ENCODE results near the gene FOXK2. TPM values are rescaled to one million over a fixed set of nuclear protein-coding genes. Genes with fewer than 3 reads are reported as not detected.

The FOXK2 gene
- total RNA-seq, 1 experiment from 2014 or later: 104 TPM

DNA sequence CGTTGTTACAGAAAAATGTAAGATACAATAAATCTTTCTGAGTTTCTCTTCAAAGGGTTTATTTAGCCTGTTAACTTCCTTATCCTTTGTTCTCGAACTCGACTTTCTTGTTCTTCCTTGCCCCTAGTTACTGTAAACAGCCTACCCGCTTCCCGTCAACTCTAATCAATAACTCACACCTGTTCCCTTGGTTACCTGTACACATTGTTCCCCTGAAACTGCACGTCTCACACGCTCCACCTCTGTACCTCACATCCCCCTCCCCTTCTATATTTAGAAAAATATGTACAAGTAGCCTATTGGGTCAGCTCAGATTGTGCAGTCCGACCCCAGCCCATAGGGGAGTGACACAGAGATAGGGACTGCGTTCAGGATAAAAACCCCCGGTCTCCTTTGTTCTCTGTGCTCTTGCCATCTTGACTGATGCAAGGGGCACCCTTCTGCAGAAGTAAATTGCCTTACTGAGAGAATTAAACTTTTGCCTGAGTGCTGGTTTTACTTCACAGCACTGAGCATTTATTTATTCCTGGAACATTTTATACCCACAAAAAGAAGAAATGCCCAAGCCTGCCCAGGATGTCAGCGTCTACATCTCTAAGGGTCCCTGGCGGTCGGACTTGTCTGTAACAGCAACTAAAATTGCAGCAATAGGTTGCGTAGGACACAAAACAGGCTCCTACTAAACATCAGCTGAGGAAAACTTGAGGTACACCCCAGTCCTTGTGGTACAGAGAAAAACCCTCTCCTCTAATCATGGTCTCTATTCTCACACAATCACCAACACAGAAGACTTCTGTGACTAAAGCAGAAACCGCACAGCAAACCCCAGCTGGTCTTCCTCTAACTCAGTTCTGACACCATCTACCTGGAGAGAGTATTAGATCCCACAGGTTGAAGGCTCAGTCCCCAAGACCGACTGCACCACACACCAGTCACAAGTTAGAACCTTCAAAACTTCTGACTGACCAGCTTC, 117.4 kb downstream of the FOXK2 start:
- Mint-ChIP-seq H3K4me3 (ENCODE audit: unreplicated experiment) (no peak overlapping the region), H3K4me1 (ENCODE audit: insufficient read depth, unreplicated experiment) (peaks cover 6% of the 10 kb centered on the region), H3K27me3 (ENCODE audit: insufficient read depth, unreplicated experiment) (no peaks in the 10 kb centered on the region), H3K27ac (ENCODE audit: low read depth, unreplicated experiment) (peak overlapping the region; percentile 30), H3K9me3 (ENCODE audit: unreplicated experiment) (no peaks in the 10 kb centered on the region), H3K36me3 (ENCODE audit: insufficient read depth, unreplicated experiment) (peaks cover 64% of the 10 kb centered on the region)
- intact Hi-C loops (cut with micrococcal nuclease): no loop called here
- ChIA-PET POLR2A (interaction anchor here (1.3 kb wide), 1 partner anchor 14 kb away, joined by 4 read pairs; no protein-coding TSS in a partner anchor), CTCF (no interaction called here)
- BruUV-seq (replicated peaks): no TSS peak
- no peak for DNase-seq (ENCODE audit: unreplicated experiment)
- TF ChIP-seq, protein P1, sequence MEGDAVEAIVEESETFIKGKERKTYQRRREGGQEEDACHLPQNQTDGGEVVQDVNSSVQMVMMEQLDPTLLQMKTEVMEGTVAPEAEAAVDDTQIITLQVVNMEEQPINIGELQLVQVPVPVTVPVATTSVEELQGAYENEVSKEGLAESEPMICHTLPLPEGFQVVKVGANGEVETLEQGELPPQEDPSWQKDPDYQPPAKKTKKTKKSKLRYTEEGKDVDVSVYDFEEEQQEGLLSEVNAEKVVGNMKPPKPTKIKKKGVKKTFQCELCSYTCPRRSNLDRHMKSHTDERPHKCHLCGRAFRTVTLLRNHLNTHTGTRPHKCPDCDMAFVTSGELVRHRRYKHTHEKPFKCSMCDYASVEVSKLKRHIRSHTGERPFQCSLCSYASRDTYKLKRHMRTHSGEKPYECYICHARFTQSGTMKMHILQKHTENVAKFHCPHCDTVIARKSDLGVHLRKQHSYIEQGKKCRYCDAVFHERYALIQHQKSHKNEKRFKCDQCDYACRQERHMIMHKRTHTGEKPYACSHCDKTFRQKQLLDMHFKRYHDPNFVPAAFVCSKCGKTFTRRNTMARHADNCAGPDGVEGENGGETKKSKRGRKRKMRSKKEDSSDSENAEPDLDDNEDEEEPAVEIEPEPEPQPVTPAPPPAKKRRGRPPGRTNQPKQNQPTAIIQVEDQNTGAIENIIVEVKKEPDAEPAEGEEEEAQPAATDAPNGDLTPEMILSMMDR (IDR thresholded peaks at IDR 0.05; ENCODE audit: unreplicated experiment): no peak

DNA sequence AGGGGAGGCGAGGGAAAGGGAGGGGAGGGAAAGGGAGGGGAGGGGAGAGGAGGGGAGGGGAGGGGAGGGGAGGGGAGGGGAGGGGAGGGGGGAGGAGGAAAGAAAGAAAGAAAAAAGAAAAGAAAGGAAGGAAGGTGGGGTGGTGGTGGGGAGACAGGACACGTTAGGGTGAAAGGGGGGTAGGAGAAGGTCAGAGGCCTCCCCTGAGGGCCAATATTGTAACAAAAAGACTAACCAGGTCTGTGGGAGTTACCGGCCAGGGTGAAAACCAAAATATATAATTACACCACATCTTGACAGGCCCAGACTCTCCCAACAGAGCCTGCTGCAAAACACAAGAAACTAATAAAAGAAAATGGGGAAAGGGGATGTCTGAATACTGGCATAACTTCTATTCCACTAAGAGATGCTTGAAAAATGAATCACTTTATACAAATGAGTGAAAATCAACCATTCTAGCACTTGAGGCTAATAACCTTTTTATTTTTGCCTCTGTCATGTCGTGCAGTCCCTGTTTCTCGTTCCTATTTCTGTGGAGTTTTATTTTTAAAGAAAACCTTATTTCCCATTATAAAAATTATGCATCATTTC, 118.7 kb downstream of the FOXK2 start:
- ChIA-PET POLR2A (no interaction called here), CTCF (no interaction called here)
- no peaks in the 10 kb centered on the region for H3K9me3 Mint-ChIP-seq (ENCODE audit: unreplicated experiment)
- TF ChIP-seq, protein P1 (IDR thresholded peaks at IDR 0.05; ENCODE audit: unreplicated experiment): no peak
- H3K4me1 Mint-ChIP-seq (ENCODE audit: insufficient read depth, unreplicated experiment): peaks cover 6% of the 10 kb centered on the region
- no TSS peak for BruUV-seq (replicated peaks)
- intact Hi-C loops (cut with micrococcal nuclease): no loop called here
- no peaks in the 10 kb centered on the region for H3K27me3 Mint-ChIP-seq (ENCODE audit: insufficient read depth, unreplicated experiment)
- H3K27ac Mint-ChIP-seq (ENCODE audit: low read depth, unreplicated experiment): no peak overlapping the region
- no peak for DNase-seq (ENCODE audit: unreplicated experiment)
- H3K4me3 Mint-ChIP-seq (ENCODE audit: unreplicated experiment): no peak overlapping the region
- H3K36me3 Mint-ChIP-seq (ENCODE audit: insufficient read depth, unreplicated experiment): peaks cover 65% of the 10 kb centered on the region

DNA sequence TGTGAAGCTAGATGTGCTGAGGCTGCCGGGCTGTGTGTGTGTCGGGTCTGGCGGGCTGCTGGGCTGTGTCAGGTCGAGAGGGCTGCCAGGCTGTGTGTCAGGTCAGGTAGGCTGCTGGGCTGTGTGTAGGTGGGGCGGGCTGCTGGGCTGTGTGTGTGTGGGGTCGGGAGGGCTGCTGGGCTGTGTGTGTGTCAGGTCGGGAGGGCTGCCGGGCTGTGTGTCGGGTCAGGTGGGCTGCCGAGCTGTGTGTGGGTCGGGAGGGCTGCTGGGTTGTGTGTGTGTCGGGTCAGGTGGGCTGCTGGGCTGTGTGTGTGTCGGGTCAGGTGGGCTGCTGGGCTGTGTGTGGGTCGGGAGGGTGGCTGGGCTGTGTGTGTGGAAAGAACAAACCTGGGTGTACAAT, 120.1 kb downstream of the FOXK2 start:
- Mint-ChIP-seq H3K27me3 (ENCODE audit: insufficient read depth, unreplicated experiment) (no peaks in the 10 kb centered on the region), H3K27ac (ENCODE audit: low read depth, unreplicated experiment) (no peak overlapping the region), H3K4me1 (ENCODE audit: insufficient read depth, unreplicated experiment) (peaks cover 6% of the 10 kb centered on the region), H3K36me3 (ENCODE audit: insufficient read depth, unreplicated experiment) (peaks cover 65% of the 10 kb centered on the region), H3K4me3 (ENCODE audit: unreplicated experiment) (no peak overlapping the region), H3K9me3 (ENCODE audit: unreplicated experiment) (no peaks in the 10 kb centered on the region)
- TF ChIP-seq, protein P1 (IDR thresholded peaks at IDR 0.05; ENCODE audit: unreplicated experiment): no peak
- intact Hi-C loops (cut with micrococcal nuclease): loop anchor here (10.0 kb wide), 1 partner anchor 125 kb away; no protein-coding TSS in a partner anchor
- BruUV-seq (replicated peaks): no TSS peak
- ChIA-PET POLR2A (no interaction called here), CTCF (no interaction called here)
- DNase-seq (ENCODE audit: unreplicated experiment): no peak

DNA sequence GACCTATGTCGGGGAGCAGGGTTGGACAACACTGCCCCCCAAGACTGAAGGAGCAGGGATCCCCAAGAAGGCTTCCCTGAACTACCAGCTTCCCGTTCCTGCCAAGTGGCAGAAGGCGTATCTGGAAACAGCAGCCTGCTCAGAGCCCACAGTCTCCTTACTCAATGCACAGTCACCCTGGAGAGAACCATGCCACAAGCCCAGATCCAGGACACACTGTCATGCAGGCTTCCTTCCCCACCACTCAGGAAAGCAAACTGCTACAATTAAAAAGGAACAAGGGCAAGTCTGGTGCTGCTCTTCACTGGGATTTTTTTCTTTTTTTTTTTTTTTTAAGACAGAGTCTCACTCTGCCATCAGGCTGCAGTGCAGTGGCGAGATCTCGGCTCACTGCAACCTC, 120.5 kb downstream of the FOXK2 start:
- ChIA-PET CTCF (no interaction called here), POLR2A (no interaction called here)
- Mint-ChIP-seq H3K4me1 (ENCODE audit: insufficient read depth, unreplicated experiment) (peaks cover 7% of the 10 kb centered on the region), H3K4me3 (ENCODE audit: unreplicated experiment) (no peak overlapping the region), H3K9me3 (ENCODE audit: unreplicated experiment) (no peaks in the 10 kb centered on the region), H3K27ac (ENCODE audit: low read depth, unreplicated experiment) (no peak overlapping the region), H3K36me3 (ENCODE audit: insufficient read depth, unreplicated experiment) (peaks cover 66% of the 10 kb centered on the region), H3K27me3 (ENCODE audit: insufficient read depth, unreplicated experiment) (no peaks in the 10 kb centered on the region)
- intact Hi-C loops (cut with micrococcal nuclease): loop anchor here (10.0 kb wide), 1 partner anchor 125 kb away; no protein-coding TSS in a partner anchor
- DNase-seq (ENCODE audit: unreplicated experiment): no peak
- TF ChIP-seq, protein P1 (IDR thresholded peaks at IDR 0.05; ENCODE audit: unreplicated experiment): no peak
- BruUV-seq (replicated peaks): no TSS peak
